ENCODE results near the gene WDR4.
A peak's percentile ranks its signal among the peaks of the same experiment; 100 is the strongest.
"Not testable (repeated sequence)": the region's sequence is repeated elsewhere in the genome, so short reads cannot be mapped to it uniquely, and the experiment has no call there.

Gene WDR4

GRCh38 chr21:42851812-42852665, 27.3 kb downstream of the WDR4 start:
- DNase-seq, result no peak

GRCh38 chr21:42850866-42851391, 28.4 kb downstream of the WDR4 start:
- DNase-seq, result peak; percentile 36 to 62

GRCh38 chr21:42850463-42850862, 28.9 kb downstream of the WDR4 start:
- no peak for DNase-seq

- DNase-seq, result no peak
Observed at GRCh38 chr21:42849759-42850412, 29.5 kb downstream of the WDR4 start.

GRCh38 chr21:42848932-42849758, 30.2 kb downstream of the WDR4 start:
- no peak for DNase-seq

GRCh38 chr21:42848144-42848931, 31.0 kb downstream of the WDR4 start:
- DNase-seq, result not testable (repeated sequence)

- no peak for DNase-seq
Observed at GRCh38 chr21:42847726-42848125, 31.6 kb downstream of the WDR4 start.

- no peak for DNase-seq
Observed at GRCh38 chr21:42847051-42847707, 32.2 kb downstream of the WDR4 start.

GRCh38 chr21:42846221-42846620, 33.1 kb downstream of the WDR4 start:
- no peak for DNase-seq

- DNase-seq, result no peak
Observed at GRCh38 chr21:42845296-42845965, 33.9 kb downstream of the WDR4 start.

- no peak for DNase-seq
Observed at GRCh38 chr21:42844411-42845113, 34.8 kb downstream of the WDR4 start.

GRCh38 chr21:42843056-42843455, 36.3 kb downstream of the WDR4 start:
- no peak for DNase-seq

- DNase-seq, result not testable (repeated sequence)
Observed at GRCh38 chr21:42841916-42842655, 37.3 kb downstream of the WDR4 start.

GRCh38 chr21:42841156-42841915, 38.0 kb downstream of the WDR4 start:
- DNase-seq, result no peak

- no peak for DNase-seq
Observed at GRCh38 chr21:42840411-42841155, 38.8 kb downstream of the WDR4 start.

GRCh38 chr21:42839271-42840231, 39.8 kb downstream of the WDR4 start:
- peak; percentile 51 to 59 for DNase-seq

- not testable (repeated sequence) for DNase-seq
Observed at GRCh38 chr21:42838212-42838690, 41.1 kb downstream of the WDR4 start.

Data from Kasumi-1 (cell line).